Smooth muscle cell (in vitro differentiated cells): ENCODE data around the gene TRPM4. TPM values are rescaled to one million over a fixed set of nuclear protein-coding genes. Genes with fewer than 3 reads are reported as not detected.

Experiments
- DNase-seq: peaks from one replicate; lab custom pipeline; 2025; ENCODE audit not compliant: unreplicated experiment; lab: John Stamatoyannopoulos, UW
- H2AFZ ChIP-seq: fragments of 200-600 bp; sonication (generic); 2 replicates; pipeline ENCODE4 v1.6.0; 2016; ENCODE audit warnings: antibody characterized with exemption, low read depth, mild to moderate bottlenecking
- H3F3A ChIP-seq: fragments of 200-600 bp; sonication (generic); 2 replicates; pipeline ENCODE4 v1.6.0; 2017; ENCODE audit warnings: antibody characterized with exemption, low read depth
- H3K27ac ChIP-seq: fragments of 200-600 bp; sonication (generic); 2 replicates; pipeline ENCODE4 v1.5.1; 2016; ENCODE audit warnings: low read depth, mild to moderate bottlenecking
- H3K27me3 ChIP-seq: fragments of 200-600 bp; sonication (generic); 2 replicates; pipeline ENCODE4 v1.6.1; 2016; ENCODE audit warnings: low read depth, mild to moderate bottlenecking
- H3K36me3 ChIP-seq: fragments of 200-600 bp; sonication (generic); 2 replicates; pipeline ENCODE4 v1.5.1; 2016; ENCODE audit warnings: low read depth
- H3K4me1 ChIP-seq: fragments of 200-600 bp; sonication (generic); 2 replicates; pipeline ENCODE4 v1.5.1; 2016; ENCODE audit warnings: low read depth
- H3K4me2 ChIP-seq: fragments of 200-600 bp; sonication (generic); 2 replicates; pipeline ENCODE4 v1.6.0; 2016; ENCODE audit warnings: mild to moderate bottlenecking
- H3K4me3 ChIP-seq: fragments of 200-600 bp; sonication (generic); 2 replicates; pipeline ENCODE4 v1.5.1; 2016; ENCODE audit warnings: mild to moderate bottlenecking
- H3K79me2 ChIP-seq: fragments of 200-600 bp; sonication (generic); 2 replicates; pipeline ENCODE4 v1.6.0; 2016; ENCODE audit warnings: low read depth, mild to moderate bottlenecking
- H3K9ac ChIP-seq: fragments of 200-600 bp; sonication (generic); 2 replicates; pipeline ENCODE4 v1.6.0; 2016; ENCODE audit warnings: low read depth
- H3K9me3 ChIP-seq: fragments of 200-600 bp; sonication (generic); replicated peaks from 2 replicates; pipeline ENCODE4 v1.5.1; 2016; ENCODE audit warnings: low read depth
- H4K20me1 ChIP-seq: fragments of 200-600 bp; sonication (generic); 2 replicates; pipeline ENCODE4 v1.6.0; 2016; ENCODE audit warnings: low read depth
- CTCF ChIP-seq: fragments of 200-600 bp; sonication (generic); IDR thresholded peaks from 2 replicates; pipeline ENCODE4 v1.5.1; 2017; ENCODE audit warnings: borderline replicate concordance, mild to moderate bottlenecking, antibody characterized with exemption; ENCODE audit not compliant: insufficient read depth, poor library complexity, severe bottlenecking
- WGBS: methylation state at CpG from one replicate; pipeline ENCODE4 v1.1.7; 2016; ENCODE audit warnings: low lambda C conversion rate; 5-methylcytosine and 5-hydroxymethylcytosine counted together
- polyA plus RNA-seq: library from polyadenylated mRNA; unstranded; fragments of >200 nt; fragmentation: Nextera tagmentation; extraction: Ambion mirVana; gene quantifications from 2 replicates; pipeline ENCODE4 v1.2.1, GENCODE V29; 2016
- total RNA-seq: library from RNA; depleted of rRNA; stranded (reverse); fragments of >200 nt; gene quantifications from 2 replicates; pipeline ENCODE4 v1.2.3, GENCODE V29; 2014

The TRPM4 gene
- total and polyA plus RNA-seq, 2 experiments from 2014 or later, result 27.7 to 32.1 TPM

- Histone ChIP-seq H3K4me2 (no peak overlapping the region), H3K79me2 (no peaks in the 10 kb centered on the region), H3K4me1 (no peaks in the 10 kb centered on the region), H3K9me3 (peaks cover 11% of the 10 kb centered on the region), H3K27me3 (no peaks in the 10 kb centered on the region), H3K36me3 (no peaks in the 10 kb centered on the region), H2AFZ (no peak overlapping the region), H3F3A (no peaks in the 10 kb centered on the region), H4K20me1 (no peaks in the 10 kb centered on the region), H3K4me3 (no peak overlapping the region), H3K9ac (no peak overlapping the region), H3K27ac (no peak overlapping the region)
- WGBS, result 94% methylated on average over 3 of the region's 3 CpGs
- TF ChIP-seq CTCF, result no peak
- DNase-seq, result no peak
Observed at GRCh38 chr19:49256691-49257090, 99.1 kb downstream of the TRPM4 start.

Other genes with a start within 250 kb of the TRPM4 start
- gene DHDH, start 224.1 kb upstream of the TRPM4 start, total RNA-seq, result 0.27 TPM in 1 of 2 replicates, not detected in the other
- gene DHDH, start 224.1 kb upstream of the TRPM4 start, polyA plus RNA-seq, result 0.87 and 1.0 TPM in 2 replicates
- gene BAX, start 202.9 kb upstream of the TRPM4 start, total RNA-seq, result 42.8 and 124 TPM in 2 replicates
- gene BAX, start 202.9 kb upstream of the TRPM4 start, polyA plus RNA-seq, result 153 and 185 TPM in 2 replicates
- 5,371 and 5,904 TPM in 2 replicates for gene FTL, start 192.5 kb upstream of the TRPM4 start, total RNA-seq
- gene FTL, start 192.5 kb upstream of the TRPM4 start, polyA plus RNA-seq, result 11,768 and 12,053 TPM in 2 replicates
- gene GYS1, start 164.5 kb upstream of the TRPM4 start, total RNA-seq, result 40.8 and 58.1 TPM in 2 replicates
- gene GYS1, start 164.5 kb upstream of the TRPM4 start, polyA plus RNA-seq, result 75.2 and 82.6 TPM in 2 replicates
- gene RUVBL2, start 163.9 kb upstream of the TRPM4 start, total RNA-seq, result 74.3 and 89.4 TPM in 2 replicates
- gene RUVBL2, start 163.9 kb upstream of the TRPM4 start, polyA plus RNA-seq, result 117 and 123 TPM in 2 replicates
- not detected in 2 replicates for gene LHB, start 140.7 kb upstream of the TRPM4 start, total RNA-seq
- 0.39 TPM in 1 of 2 replicates, not detected in the other for gene LHB, start 140.7 kb upstream of the TRPM4 start, polyA plus RNA-seq
- not detected in 2 replicates for gene CGB3, start 133.5 kb upstream of the TRPM4 start, total RNA-seq
- gene CGB3, start 133.5 kb upstream of the TRPM4 start, polyA plus RNA-seq, result 0.45 and 1.8 TPM in 2 replicates
- gene CGB2, start 125.9 kb upstream of the TRPM4 start, total RNA-seq, result 2.3 TPM in 1 of 2 replicates, not detected in the other
- gene CGB2, start 125.9 kb upstream of the TRPM4 start, polyA plus RNA-seq, result 1.3 TPM in 1 of 2 replicates, not detected in the other
- not detected in 2 replicates for gene CGB1, start 120.9 kb upstream of the TRPM4 start, total RNA-seq
- not detected in 2 replicates for gene CGB1, start 120.9 kb upstream of the TRPM4 start, polyA plus RNA-seq
- gene CGB5, start 113.9 kb upstream of the TRPM4 start, total RNA-seq, result 2.5 TPM in 1 of 2 replicates, not detected in the other
- gene CGB5, start 113.9 kb upstream of the TRPM4 start, polyA plus RNA-seq, result 2.0 and 3.4 TPM in 2 replicates
- gene CGB8, start 108.7 kb upstream of the TRPM4 start, total RNA-seq, result not detected in 2 replicates
- 1.0 and 7.4 TPM in 2 replicates for gene CGB8, start 108.7 kb upstream of the TRPM4 start, polyA plus RNA-seq
- 1.3 and 2.0 TPM in 2 replicates for gene CGB7, start 100.0 kb upstream of the TRPM4 start, total RNA-seq
- 2.5 and 7.6 TPM in 2 replicates for gene CGB7, start 100.0 kb upstream of the TRPM4 start, polyA plus RNA-seq
- 1.2 and 1.8 TPM in 2 replicates for gene NTF4, start 93.0 kb upstream of the TRPM4 start, total RNA-seq
- gene NTF4, start 93.0 kb upstream of the TRPM4 start, polyA plus RNA-seq, result 1.4 and 7.8 TPM in 2 replicates
- not detected in 2 replicates for gene KCNA7, start 85.1 kb upstream of the TRPM4 start, total RNA-seq
- gene KCNA7, start 85.1 kb upstream of the TRPM4 start, polyA plus RNA-seq, result 0.08 and 0.18 TPM in 2 replicates
- gene SNRNP70, start 72.3 kb upstream of the TRPM4 start, total RNA-seq, result 164 and 200 TPM in 2 replicates
- gene SNRNP70, start 72.3 kb upstream of the TRPM4 start, polyA plus RNA-seq, result 206 and 216 TPM in 2 replicates
- 11.7 and 16.5 TPM in 2 replicates for gene LIN7B, start 43.4 kb upstream of the TRPM4 start, total RNA-seq
- 24.7 and 30.7 TPM in 2 replicates for gene LIN7B, start 43.4 kb upstream of the TRPM4 start, polyA plus RNA-seq
- 0.54 and 2.9 TPM in 2 replicates for gene C19orf73, start 38.6 kb upstream of the TRPM4 start, total RNA-seq
- 0.74 and 1.7 TPM in 2 replicates for gene C19orf73, start 38.6 kb upstream of the TRPM4 start, polyA plus RNA-seq
- gene PPFIA3, start 38.2 kb upstream of the TRPM4 start, total RNA-seq, result 3.2 and 10.9 TPM in 2 replicates
- gene PPFIA3, start 38.2 kb upstream of the TRPM4 start, polyA plus RNA-seq, result 16.3 and 20.3 TPM in 2 replicates
- gene HRC, start 2.4 kb upstream of the TRPM4 start, total RNA-seq, result 1.1 TPM in 1 of 2 replicates, not detected in the other
- 0.06 and 0.84 TPM in 2 replicates for gene HRC, start 2.4 kb upstream of the TRPM4 start, polyA plus RNA-seq
- gene SLC6A16, start 167.4 kb downstream of the TRPM4 start, total RNA-seq, result 0.63 and 1.4 TPM in 2 replicates
- gene SLC6A16, start 167.4 kb downstream of the TRPM4 start, polyA plus RNA-seq, result 2.3 and 2.8 TPM in 2 replicates
- not detected in 2 replicates for gene CD37, start 177.6 kb downstream of the TRPM4 start, total RNA-seq
- gene CD37, start 177.6 kb downstream of the TRPM4 start, polyA plus RNA-seq, result 7.0 and 8.8 TPM in 2 replicates
- gene TEAD2, start 204.6 kb downstream of the TRPM4 start, total RNA-seq, result 46.0 and 71.8 TPM in 2 replicates
- gene TEAD2, start 204.6 kb downstream of the TRPM4 start, polyA plus RNA-seq, result 55.3 and 58.5 TPM in 2 replicates
- gene DKKL1, start 206.1 kb downstream of the TRPM4 start, total RNA-seq, result 2.3 and 6.3 TPM in 2 replicates
- 2.8 and 6.4 TPM in 2 replicates for gene DKKL1, start 206.1 kb downstream of the TRPM4 start, polyA plus RNA-seq
- not detected in 2 replicates for gene KASH5, start 230.5 kb downstream of the TRPM4 start, total RNA-seq
- gene KASH5, start 230.5 kb downstream of the TRPM4 start, polyA plus RNA-seq, result not detected in 2 replicates